Activated CD8-positive, alpha-beta T cell treated with anti-CD3 and anti-CD28 coated beads for 36 hours (primary cell): Measurements from ENCODE around the gene EIF4E2. TPM values are rescaled to one million over a fixed set of nuclear protein-coding genes. Genes with fewer than 3 reads are reported as not detected.

Experiments
- ATAC-seq: fragments of 200-7000 bp; cut with Tn5 transposase; one replicate; pipeline ENCODE4 v1.10.0; 2021; ENCODE audit warnings: mild to moderate bottlenecking, moderate library complexity
- CTCF ChIA-PET: fragments of 350-600 bp; sonication (Branson Sonifier 250); formaldehyde crosslinking; loops from one replicate; lab custom pipeline; 2021; ENCODE audit warnings: antibody characterized with exemption; lab: Charles Lee
- POLR2A ChIA-PET: fragments of 350-600 bp; sonication (Branson Sonifier 250); formaldehyde crosslinking; loops from one replicate; lab custom pipeline; 2021; ENCODE audit warnings: antibody characterized with exemption; lab: Charles Lee
- DNase-seq: peaks from one replicate; pipeline ENCODE4 v3.0.0-alpha.2; 2020
- H3K27ac Mint-ChIP-seq: one replicate; pipeline ENCODE4 v1.8.0; 2021; ENCODE audit warnings: mild to moderate bottlenecking, mixed read lengths
- H3K27me3 Mint-ChIP-seq: one replicate; pipeline ENCODE4 v1.8.0; 2021; ENCODE audit warnings: mixed read lengths
- H3K36me3 Mint-ChIP-seq: one replicate; pipeline ENCODE4 v1.8.0; 2021; ENCODE audit warnings: low read depth, mixed read lengths
- H3K4me1 Mint-ChIP-seq: one replicate; pipeline ENCODE4 v1.8.0; 2021; ENCODE audit warnings: low read depth, mixed read lengths
- H3K4me3 Mint-ChIP-seq: one replicate; pipeline ENCODE4 v1.8.0; 2021; ENCODE audit warnings: mild to moderate bottlenecking, moderate library complexity, mixed read lengths
- H3K9me3 Mint-ChIP-seq: one replicate; pipeline ENCODE4 v1.8.0; 2021; ENCODE audit warnings: mixed read lengths
- intact Hi-C: fragments of 100-400 bp; cut with micrococcal nuclease; formaldehyde crosslinking; loops from one replicate; pipeline ENCODE4 v1.10.0; 2022
- total RNA-seq, 2 experiments: library from RNA; stranded (reverse); gene quantifications; one replicate each; pipeline ENCODE4 v1.2.3, GENCODE V29; 2021
- TF ChIP-seq, protein P1 (sequence below): fragments of 200-600 bp; IDR thresholded peaks from one replicate; pipeline ENCODE4 v1.8.0; 2022; ENCODE audit warnings: antibody characterized with exemption, mild to moderate bottlenecking

The EIF4E2 gene
- total RNA-seq, 2 experiments from 2014 or later, result 49.2 to 50.4 TPM

DNA sequence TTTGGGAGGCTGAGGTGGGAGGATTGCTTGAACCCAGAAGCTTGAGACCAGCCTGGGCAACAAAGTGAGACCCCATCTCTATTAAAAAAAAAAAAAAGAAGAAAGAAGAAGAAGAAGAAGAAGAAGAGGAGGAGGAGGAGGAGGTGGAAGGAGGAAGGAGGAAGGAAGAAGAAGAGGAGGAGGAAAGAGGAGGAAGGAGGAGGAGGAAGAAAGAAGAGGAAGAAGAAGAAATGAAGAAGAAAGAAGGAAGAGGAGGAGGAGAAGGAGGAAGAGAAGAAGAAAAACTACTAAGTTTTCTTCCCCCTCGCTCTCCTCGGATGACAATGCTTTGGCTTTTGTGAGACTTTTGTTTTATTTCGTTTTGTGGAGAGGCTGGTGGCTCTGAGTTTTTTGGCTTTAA is 52.8 kb downstream of the EIF4E2 start:
- intact Hi-C loops, result no loop called here
- ChIA-PET POLR2A (no interaction called here), CTCF (no interaction called here)
- no peaks in the 10 kb centered on the region for H3K9me3 Mint-ChIP-seq
- no peak overlapping the region for H3K4me3 Mint-ChIP-seq
- TF ChIP-seq, protein P1, sequence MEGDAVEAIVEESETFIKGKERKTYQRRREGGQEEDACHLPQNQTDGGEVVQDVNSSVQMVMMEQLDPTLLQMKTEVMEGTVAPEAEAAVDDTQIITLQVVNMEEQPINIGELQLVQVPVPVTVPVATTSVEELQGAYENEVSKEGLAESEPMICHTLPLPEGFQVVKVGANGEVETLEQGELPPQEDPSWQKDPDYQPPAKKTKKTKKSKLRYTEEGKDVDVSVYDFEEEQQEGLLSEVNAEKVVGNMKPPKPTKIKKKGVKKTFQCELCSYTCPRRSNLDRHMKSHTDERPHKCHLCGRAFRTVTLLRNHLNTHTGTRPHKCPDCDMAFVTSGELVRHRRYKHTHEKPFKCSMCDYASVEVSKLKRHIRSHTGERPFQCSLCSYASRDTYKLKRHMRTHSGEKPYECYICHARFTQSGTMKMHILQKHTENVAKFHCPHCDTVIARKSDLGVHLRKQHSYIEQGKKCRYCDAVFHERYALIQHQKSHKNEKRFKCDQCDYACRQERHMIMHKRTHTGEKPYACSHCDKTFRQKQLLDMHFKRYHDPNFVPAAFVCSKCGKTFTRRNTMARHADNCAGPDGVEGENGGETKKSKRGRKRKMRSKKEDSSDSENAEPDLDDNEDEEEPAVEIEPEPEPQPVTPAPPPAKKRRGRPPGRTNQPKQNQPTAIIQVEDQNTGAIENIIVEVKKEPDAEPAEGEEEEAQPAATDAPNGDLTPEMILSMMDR, result no peak
- peaks cover 4% of the 10 kb centered on the region for H3K4me1 Mint-ChIP-seq
- peaks cover 3% of the 10 kb centered on the region for H3K27me3 Mint-ChIP-seq
- H3K36me3 Mint-ChIP-seq, result no peaks in the 10 kb centered on the region
- H3K27ac Mint-ChIP-seq, result no peak overlapping the region
- DNase-seq (no peak), ATAC-seq (no peak)

- peaks cover 3% of the 10 kb centered on the region for H3K27me3 Mint-ChIP-seq
- POLR2A ChIA-PET, result no interaction called here
- intact Hi-C loops, result no loop called here
- H3K36me3 Mint-ChIP-seq, result no peaks in the 10 kb centered on the region
- H3K4me1 Mint-ChIP-seq, result peaks cover 4% of the 10 kb centered on the region
- ATAC-seq (no peak), DNase-seq (no peak)
- no peak overlapping the region for H3K27ac Mint-ChIP-seq
- TF ChIP-seq, protein P1, result no peak
- no peaks in the 10 kb centered on the region for H3K9me3 Mint-ChIP-seq
- no peak overlapping the region for H3K4me3 Mint-ChIP-seq
- CTCF ChIA-PET, result interaction anchor here (1.0 to 1.8 kb wide), 5 partner anchors 8 to 101 kb away, joined by 3 to 6 read pairs (median 4); no protein-coding TSS in a partner anchor
Measured at GRCh38 chr2:232604535-232604934, 54.0 kb downstream of the EIF4E2 start.

- H3K4me3 Mint-ChIP-seq, result no peak overlapping the region
- ChIA-PET CTCF (no interaction called here), POLR2A (interaction anchor here (0.7 kb wide), 1 partner anchor 144 kb away, joined by 3 read pairs; no protein-coding TSS in a partner anchor)
- intact Hi-C loops, result no loop called here
- H3K27ac Mint-ChIP-seq, result no peak overlapping the region
- no peak for DNase-seq
- TF ChIP-seq, protein P1, result no peak
- peaks cover 3% of the 10 kb centered on the region for H3K27me3 Mint-ChIP-seq
- peaks cover 4% of the 10 kb centered on the region for H3K4me1 Mint-ChIP-seq
- no peaks in the 10 kb centered on the region for H3K9me3 Mint-ChIP-seq
- no peaks in the 10 kb centered on the region for H3K36me3 Mint-ChIP-seq
- no peak for ATAC-seq
Measured at GRCh38 chr2:232607011-232607410, 56.5 kb downstream of the EIF4E2 start.

DNA sequence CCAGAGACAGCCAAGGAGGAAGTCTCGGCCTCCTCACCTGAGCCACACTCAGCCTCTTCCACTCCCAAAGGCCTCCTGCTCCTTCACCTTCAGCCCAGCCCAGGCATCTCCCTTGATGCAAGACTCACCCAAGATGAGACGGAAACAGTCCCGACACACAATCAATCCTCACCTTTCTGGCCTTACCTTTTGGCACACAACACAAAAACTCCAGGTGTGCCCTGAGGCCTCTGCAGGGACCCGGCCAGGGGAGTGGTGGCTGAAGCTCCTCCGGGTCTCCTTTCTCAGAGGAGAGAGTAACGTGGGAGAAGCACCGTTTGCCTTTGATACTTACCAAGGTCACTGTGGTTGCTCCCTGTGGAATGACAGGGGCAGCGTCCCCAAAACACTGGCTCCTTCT is 59.1 kb downstream of the EIF4E2 start:
- ChIA-PET POLR2A (no interaction called here), CTCF (interaction anchor here (1.9 kb wide), 1 partner anchor 24 kb away, joined by 6 read pairs; the partner anchor contains the start of gene EFHD1)
- H3K9me3 Mint-ChIP-seq, result no peaks in the 10 kb centered on the region

DNA sequence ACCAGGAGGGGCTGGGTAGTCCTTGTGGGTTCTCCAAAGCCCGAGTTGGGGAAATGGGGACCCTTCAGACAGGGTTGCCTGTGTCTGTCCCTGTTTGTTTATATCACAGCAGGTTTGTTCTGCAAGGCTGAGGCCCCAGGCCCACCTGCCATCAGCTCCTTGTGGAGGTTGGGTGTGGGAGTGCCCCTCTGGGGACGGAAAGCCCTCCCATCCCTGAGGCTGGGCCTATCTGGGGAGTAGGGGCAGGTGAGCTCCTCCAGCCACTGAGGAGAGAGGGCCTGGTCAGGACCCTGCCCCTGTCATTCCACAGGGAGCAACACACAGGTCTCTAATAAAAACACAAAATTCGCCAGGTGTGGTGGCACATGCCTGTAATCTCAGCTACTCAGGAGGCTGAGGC is 59.6 kb downstream of the EIF4E2 start:
- Mint-ChIP-seq H3K27ac (no peak overlapping the region), H3K9me3 (no peaks in the 10 kb centered on the region), H3K4me1 (peaks cover 4% of the 10 kb centered on the region), H3K4me3 (no peak overlapping the region), H3K36me3 (no peaks in the 10 kb centered on the region), H3K27me3 (no peaks in the 10 kb centered on the region)
- ChIA-PET POLR2A (no interaction called here), CTCF (interaction anchor here (1.9 kb wide), 1 partner anchor 23 kb away, joined by 6 read pairs; the partner anchor contains the start of gene EFHD1)
- ATAC-seq (no peak), DNase-seq (no peak)
- TF ChIP-seq, protein P1, result no peak
- intact Hi-C loops, result no loop called here

More for the DNA sequence above, 59.1 kb downstream of the EIF4E2 start:
- TF ChIP-seq, protein P1, result no peak
- ATAC-seq, result no peak
- H3K27me3 Mint-ChIP-seq, result no peaks in the 10 kb centered on the region
- intact Hi-C loops, result no loop called here
- DNase-seq, result no peak
- H3K36me3 Mint-ChIP-seq, result no peaks in the 10 kb centered on the region
- no peak overlapping the region for H3K4me3 Mint-ChIP-seq
- peaks cover 4% of the 10 kb centered on the region for H3K4me1 Mint-ChIP-seq
- no peak overlapping the region for H3K27ac Mint-ChIP-seq
